NCI-H128 (cell line): ENCODE measurements around the gene ZNF35.
"Not testable (repeated sequence)": the region's sequence is repeated elsewhere in the genome, so short reads cannot be mapped to it uniquely, and the experiment has no call there.

Experiments used
- DNase-seq: peaks from one replicate; lab custom pipeline; 2025; ENCODE audit not compliant: unreplicated experiment; lab: John Stamatoyannopoulos, UW

ZNF35 gene

GRCh38 chr3:44648564-44649229 lies at the start of gene ZNF35:
Gene ZNF35 (plus strand): TSS chr3:44648732. CDS start chr3:44651068, 2,336 bp downstream.
- peak; percentile 64 for DNase-seq

- no peak for DNase-seq
Measured at GRCh38 chr3:44601749-44602148, 46.8 kb upstream of the ZNF35 start.

- no peak for DNase-seq
Measured at GRCh38 chr3:44612678-44613077, 35.9 kb upstream of the ZNF35 start.

- peak; percentile 79 for DNase-seq
Measured at GRCh38 chr3:44624749-44625480, 23.6 kb upstream of the ZNF35 start, which contains the start of gene ZNF197. Gene ZNF197 (plus strand): TSS chr3:44625036. CDS start chr3:44629155, 4,119 bp downstream.

GRCh38 chr3:44628716-44629115 lies 19.8 kb upstream of the ZNF35 start:
- no peak for DNase-seq

- no peak for DNase-seq
Measured at GRCh38 chr3:44632193-44632592, 16.3 kb upstream of the ZNF35 start.

GRCh38 chr3:44642337-44642736 lies 6.2 kb upstream of the ZNF35 start:
- no peak for DNase-seq

- DNase-seq, result no peak
Measured at GRCh38 chr3:44643024-44643423, 5.5 kb upstream of the ZNF35 start.

- DNase-seq, result no peak
Measured at GRCh38 chr3:44647771-44648170, 761 bp upstream of the ZNF35 start.

- no peak for DNase-seq
Measured at GRCh38 chr3:44649709-44650108, 1.2 kb downstream of the ZNF35 start.

- DNase-seq, result no peak
Measured at GRCh38 chr3:44654039-44654438, 5.5 kb downstream of the ZNF35 start.

- no peak for DNase-seq
Measured at GRCh38 chr3:44659015-44659414, 10.5 kb downstream of the ZNF35 start.

- no peak for DNase-seq
Measured at GRCh38 chr3:44659434-44659833, 10.9 kb downstream of the ZNF35 start.

- no peak for DNase-seq
Measured at GRCh38 chr3:44661189-44661588, 12.7 kb downstream of the ZNF35 start.

GRCh38 chr3:44665173-44665572 lies 16.6 kb downstream of the ZNF35 start:
- no peak for DNase-seq

- no peak for DNase-seq
Measured at GRCh38 chr3:44666346-44666745, 17.8 kb downstream of the ZNF35 start.

GRCh38 chr3:44669760-44670159 lies 21.2 kb downstream of the ZNF35 start:
- DNase-seq, result no peak

GRCh38 chr3:44673466-44673865 lies 24.9 kb downstream of the ZNF35 start:
- DNase-seq, result not testable (repeated sequence)

GRCh38 chr3:44674211-44674610 lies 25.7 kb downstream of the ZNF35 start:
- DNase-seq, result no peak

- no peak for DNase-seq
Measured at GRCh38 chr3:44678480-44679116, 30.1 kb downstream of the ZNF35 start.

GRCh38 chr3:44680921-44681455 lies 32.5 kb downstream of the ZNF35 start:
- no peak for DNase-seq
